Eye (tissue), 1 donor: ENCODE results near the gene RIPPLY3.

Experiments used
- DNase-seq: peaks from one replicate; pipeline ENCODE4 v3.0.0-alpha.2; 2015

RIPPLY3 gene

GRCh38 chr21:37006486-37007291 lies at the start of gene RIPPLY3:
Gene RIPPLY3 (plus strand): TSS chr21:37006702. CDS start chr21:37006773, 71 bp downstream.
- peak; percentile 68 for DNase-seq

- DNase-seq = no peak
These were observed 47.3 kb upstream of the RIPPLY3 start for GRCh38 chr21:36959020-36959835.

- DNase-seq = no peak
These were observed 45.7 kb upstream of the RIPPLY3 start for GRCh38 chr21:36960676-36961284.

GRCh38 chr21:36962098-36962780 lies 44.3 kb upstream of the RIPPLY3 start:
- no peak for DNase-seq

- DNase-seq = no peak
These were observed 42.1 kb upstream of the RIPPLY3 start for GRCh38 chr21:36964398-36964797.

- DNase-seq = peak; percentile 20
These were observed 41.4 kb upstream of the RIPPLY3 start for GRCh38 chr21:36964827-36965719.

- DNase-seq = no peak
These were observed 40.8 kb upstream of the RIPPLY3 start for GRCh38 chr21:36965720-36966065.

GRCh38 chr21:36966066-36966820 lies 40.3 kb upstream of the RIPPLY3 start, which contains the start of gene HLCS:
Gene HLCS (minus strand): TSS chr21:36966669. CDS start chr21:36966638, 31 bp downstream.
- DNase-seq = peak; percentile 73

- DNase-seq = peak; percentile 69
These were observed 39.4 kb upstream of the RIPPLY3 start for GRCh38 chr21:36966821-36967768.

- no peak for DNase-seq
These were observed 38.1 kb upstream of the RIPPLY3 start for GRCh38 chr21:36968414-36968813.

GRCh38 chr21:36968976-36969375 lies 37.5 kb upstream of the RIPPLY3 start:
- DNase-seq = no peak

GRCh38 chr21:36973986-36974850 lies 32.3 kb upstream of the RIPPLY3 start:
- DNase-seq = no peak

- DNase-seq = no peak
These were observed 31.7 kb upstream of the RIPPLY3 start for GRCh38 chr21:36974851-36975192.

- no peak for DNase-seq
These were observed 30.2 kb upstream of the RIPPLY3 start for GRCh38 chr21:36976228-36976861.

GRCh38 chr21:36976882-36977651 lies 29.4 kb upstream of the RIPPLY3 start:
- peak; percentile 90 for DNase-seq

- peak; percentile 33 for DNase-seq
These were observed 26.0 kb upstream of the RIPPLY3 start for GRCh38 chr21:36980280-36981048.

- peak; percentile 21 for DNase-seq
These were observed 25.5 kb upstream of the RIPPLY3 start for GRCh38 chr21:36981049-36981391.
